IgD-negative memory B cell (primary cell): ENCODE measurements around the gene NUMB. TPM values are rescaled to one million over a fixed set of nuclear protein-coding genes. Genes with fewer than 3 reads are reported as not detected.
"Not testable (repeated sequence)": the region's sequence is repeated elsewhere in the genome, so short reads cannot be mapped to it uniquely, and the experiment has no call there.

Experiments
- H3K27ac Mint-ChIP-seq, 3 donors: one replicate each; pipeline ENCODE4 v1.8.0; 2020 to 2022; ENCODE audit warnings: mild to moderate bottlenecking in 3 of 3, mixed read lengths in 3 of 3, moderate library complexity in 1 of 3
- H3K27me3 Mint-ChIP-seq: one replicate; pipeline ENCODE4 v1.8.0; 2021; ENCODE audit warnings: mixed read lengths
- H3K36me3 Mint-ChIP-seq: one replicate; pipeline ENCODE4 v1.8.0; 2020; ENCODE audit warnings: mild to moderate bottlenecking, mixed read lengths
- H3K4me1 Mint-ChIP-seq, 3 donors: one replicate each; pipeline ENCODE4 v1.8.0; 2020 to 2022; ENCODE audit warnings: mixed read lengths in 3 of 3, mild to moderate bottlenecking in 1 of 3
- H3K4me3 Mint-ChIP-seq, 4 donors: one replicate each; pipeline ENCODE4 v1.8.0; 2020 to 2022; ENCODE audit warnings: mild to moderate bottlenecking in 4 of 4, mixed read lengths in 4 of 4, moderate library complexity in 3 of 4
- H3K9me3 Mint-ChIP-seq, 3 donors: one replicate each; pipeline ENCODE4 v1.8.0; 2020 to 2021; ENCODE audit warnings: mixed read lengths in 3 of 3, mild to moderate bottlenecking in 1 of 3
- polyA plus RNA-seq: library from polyadenylated mRNA; unstranded; fragments of 300-500 nt; fragmentation: Illumina TruSeq; gene quantifications from one replicate; pipeline ENCODE4 v1.2.3, GENCODE V29; 2021

The NUMB gene
- polyA plus RNA-seq, 1 donor from 2014 or later, result 58.3 TPM

GRCh38 chr14:73333031-73333430 lies 125.3 kb downstream of the NUMB start:
- no peak overlapping the region for H3K27ac Mint-ChIP-seq
- no peaks in the 10 kb centered on the region for H3K9me3 Mint-ChIP-seq
- peaks cover 7% of the 10 kb centered on the region for H3K36me3 Mint-ChIP-seq
- no peaks in the 10 kb centered on the region for H3K27me3 Mint-ChIP-seq
- H3K4me3 Mint-ChIP-seq, result no peak overlapping the region
- peaks cover 2 to 4% (median 3%) of the 10 kb centered on the region in 3 donors for H3K4me1 Mint-ChIP-seq

- peak overlapping the region in 1 of 3 donors; percentile 50 for H3K27ac Mint-ChIP-seq
Measured at GRCh38 chr14:73325630-73326299, 132.6 kb downstream of the NUMB start.

GRCh38 chr14:73325063-73325462 lies 133.3 kb downstream of the NUMB start:
- H3K9me3 Mint-ChIP-seq, result no peaks in the 10 kb centered on the region
- H3K27ac Mint-ChIP-seq, result peak overlapping the region in 1 of 3 donors; percentile 81
- no peaks in the 10 kb centered on the region for H3K36me3 Mint-ChIP-seq
- H3K27me3 Mint-ChIP-seq, result no peaks in the 10 kb centered on the region
- H3K4me1 Mint-ChIP-seq, result peaks cover 6 to 11% (median 10%) of the 10 kb centered on the region in 3 donors
- H3K4me3 Mint-ChIP-seq, result no peak overlapping the region

More at GRCh38 chr14:73325630-73326299, 132.6 kb downstream of the NUMB start:
- H3K4me3 Mint-ChIP-seq, result peak overlapping the region in 1 of 4 donors; percentile 38
- no peaks in the 10 kb centered on the region for H3K27me3 Mint-ChIP-seq
- no peaks in the 10 kb centered on the region for H3K9me3 Mint-ChIP-seq
- peaks cover 4% of the 10 kb centered on the region for H3K36me3 Mint-ChIP-seq
- H3K4me1 Mint-ChIP-seq, result peaks cover 6 to 11% (median 10%) of the 10 kb centered on the region in 3 donors

- Mint-ChIP-seq H3K36me3 (no peaks in the 10 kb centered on the region), H3K9me3 (no peaks in the 10 kb centered on the region), H3K27me3 (no peaks in the 10 kb centered on the region), H3K27ac (no peak overlapping the region), H3K4me1 (peaks cover 6 to 11% (median 10%) of the 10 kb centered on the region in 3 donors), H3K4me3 (no peak overlapping the region)
Measured at GRCh38 chr14:73324533-73324932, 133.8 kb downstream of the NUMB start.

- H3K9me3 Mint-ChIP-seq, result no peaks in the 10 kb centered on the region
- H3K4me3 Mint-ChIP-seq, result no peak overlapping the region
- peaks cover 6 to 10% (median 8%) of the 10 kb centered on the region in 3 donors for H3K4me1 Mint-ChIP-seq
- no peaks in the 10 kb centered on the region for H3K36me3 Mint-ChIP-seq
- H3K27me3 Mint-ChIP-seq, result no peaks in the 10 kb centered on the region
- H3K27ac Mint-ChIP-seq, result no peak overlapping the region
Measured at GRCh38 chr14:73323896-73324399, 134.4 kb downstream of the NUMB start.

- Mint-ChIP-seq H3K4me3 (no peak overlapping the region), H3K4me1 (peaks cover 7 to 12% (median 9%) of the 10 kb centered on the region in 3 donors)
Measured at GRCh38 chr14:73313151-73313550, 145.2 kb downstream of the NUMB start.

GRCh38 chr14:73312687-73313086 lies 145.7 kb downstream of the NUMB start:
- Mint-ChIP-seq H3K4me3 (no peak overlapping the region), H3K4me1 (peaks cover 7 to 12% (median 9%) of the 10 kb centered on the region in 3 donors)

More at GRCh38 chr14:73313151-73313550, 145.2 kb downstream of the NUMB start:
- Mint-ChIP-seq H3K27me3 (no peaks in the 10 kb centered on the region), H3K27ac (no peak overlapping the region), H3K9me3 (no peaks in the 10 kb centered on the region), H3K36me3 (peaks cover 5% of the 10 kb centered on the region)

GRCh38 chr14:73311708-73312030 lies 146.7 kb downstream of the NUMB start:
- H3K27me3 Mint-ChIP-seq, result no peaks in the 10 kb centered on the region
- H3K36me3 Mint-ChIP-seq, result peaks cover 7% of the 10 kb centered on the region
- peak overlapping the region in 1 of 4 donors; percentile 45 for H3K4me3 Mint-ChIP-seq
- H3K4me1 Mint-ChIP-seq, result peaks cover 9 to 13% (median 13%) of the 10 kb centered on the region in 3 donors
- H3K9me3 Mint-ChIP-seq, result no peaks in the 10 kb centered on the region
- H3K27ac Mint-ChIP-seq, result peak overlapping the region in 1 of 3 donors; percentile 81

More at GRCh38 chr14:73312687-73313086, 145.7 kb downstream of the NUMB start:
- H3K9me3 Mint-ChIP-seq, result no peaks in the 10 kb centered on the region
- peaks cover 7% of the 10 kb centered on the region for H3K36me3 Mint-ChIP-seq
- no peak overlapping the region for H3K27ac Mint-ChIP-seq
- H3K27me3 Mint-ChIP-seq, result no peaks in the 10 kb centered on the region

GRCh38 chr14:73309207-73309606 lies 149.1 kb downstream of the NUMB start:
- H3K9me3 Mint-ChIP-seq, H3K27ac Mint-ChIP-seq, H3K4me3 Mint-ChIP-seq, H3K27me3 Mint-ChIP-seq, H3K36me3 Mint-ChIP-seq: not testable (repeated sequence)
- peaks cover 20 to 30% (median 22%) of the 10 kb centered on the region in 3 donors for H3K4me1 Mint-ChIP-seq

GRCh38 chr14:73307261-73307660 lies 151.1 kb downstream of the NUMB start:
- no peak overlapping the region for H3K27ac Mint-ChIP-seq
- H3K36me3 Mint-ChIP-seq, result peaks cover 9% of the 10 kb centered on the region
- no peaks in the 10 kb centered on the region for H3K27me3 Mint-ChIP-seq
- no peaks in the 10 kb centered on the region for H3K9me3 Mint-ChIP-seq
- H3K4me1 Mint-ChIP-seq, result peaks cover 30 to 40% (median 31%) of the 10 kb centered on the region in 3 donors
- peak overlapping the region in 1 of 4 donors; percentile 30 for H3K4me3 Mint-ChIP-seq

- H3K27ac Mint-ChIP-seq, result no peak overlapping the region
- H3K4me1 Mint-ChIP-seq, result peaks cover 24 to 33% (median 24%) of the 10 kb centered on the region in 3 donors
- H3K9me3 Mint-ChIP-seq, result no peaks in the 10 kb centered on the region
- peaks cover 9% of the 10 kb centered on the region for H3K36me3 Mint-ChIP-seq
- no peaks in the 10 kb centered on the region for H3K27me3 Mint-ChIP-seq
- H3K4me3 Mint-ChIP-seq, result no peak overlapping the region
Measured at GRCh38 chr14:73305499-73305898, 152.8 kb downstream of the NUMB start.

- no peak overlapping the region for H3K27ac Mint-ChIP-seq
- peaks cover 4% of the 10 kb centered on the region for H3K36me3 Mint-ChIP-seq
- H3K27me3 Mint-ChIP-seq, result no peaks in the 10 kb centered on the region
- H3K4me1 Mint-ChIP-seq, result peaks cover 3 to 13% (median 3%) of the 10 kb centered on the region in 3 donors
- no peak overlapping the region for H3K4me3 Mint-ChIP-seq
- no peaks in the 10 kb centered on the region for H3K9me3 Mint-ChIP-seq
Measured at GRCh38 chr14:73295198-73295796, 163.0 kb downstream of the NUMB start.

GRCh38 chr14:73293782-73294781 lies 164.3 kb downstream of the NUMB start:
- H3K27ac Mint-ChIP-seq, result no peak overlapping the region
- no peaks in the 10 kb centered on the region for H3K9me3 Mint-ChIP-seq
- H3K4me3 Mint-ChIP-seq, result no peak overlapping the region
- peaks cover 4% of the 10 kb centered on the region for H3K36me3 Mint-ChIP-seq
- H3K4me1 Mint-ChIP-seq, result peaks cover 3 to 9% (median 3%) of the 10 kb centered on the region in 3 donors
- H3K27me3 Mint-ChIP-seq, result no peaks in the 10 kb centered on the region

GRCh38 chr14:73290279-73290678 lies 168.1 kb downstream of the NUMB start:
- Mint-ChIP-seq H3K4me1 (peaks cover 3 to 4% (median 3%) of the 10 kb centered on the region in 3 donors), H3K36me3 (peaks cover 4% of the 10 kb centered on the region), H3K27ac (no peak overlapping the region), H3K27me3 (no peaks in the 10 kb centered on the region), H3K4me3 (no peak overlapping the region), H3K9me3 (no peaks in the 10 kb centered on the region)
